H1 (cell line): Measurements from ENCODE around the gene DHX57. TPM values are rescaled to one million over a fixed set of nuclear protein-coding genes. Genes with fewer than 3 reads are reported as not detected.

Source experiments
- CTCF ChIA-PET: fragments of 300-600 bp; sonication (Branson Sonifier 250); formaldehyde crosslinking; loops from one replicate; lab custom pipeline; 2021; ENCODE audit not compliant: partially characterized antibody; lab: Charles Lee
- POLR2A ChIA-PET: fragments of 300-600 bp; sonication (Branson Sonifier 250); formaldehyde crosslinking; loops from one replicate; lab custom pipeline; 2021; ENCODE audit warnings: inconsistent platforms; ENCODE audit not compliant: partially characterized antibody; lab: Charles Lee
- DNase-seq, 2 experiments: peaks; one replicate each; pipeline versions ENCODE4 v3.0.0 to v3.0.0-alpha.2; 2010 to 2022; ENCODE audit warnings: low spot score in 2 of 2, low read depth in 1 of 2, mixed read lengths in 1 of 2
- FAIRE-seq: peaks from 2 replicates; lab custom pipeline; 2011; peaks lifted over from hg19 to GRCh38; lab: Jason Lieb, UNC
- H2AFZ ChIP-seq: 2 replicates; pipeline ENCODE4 v1.8.1; 2012; ENCODE audit warnings: low read length, inconsistent platforms
- H2AK5ac ChIP-seq: 2 replicates; pipeline ENCODE4 v1.6.1; 2013; ENCODE audit warnings: low read depth, low read length
- H2BK120ac ChIP-seq: replicated peaks from 2 replicates; pipeline ENCODE3; 2013; ENCODE audit warnings: low read depth, low read length, inconsistent platforms
- H2BK12ac ChIP-seq: 2 replicates; pipeline ENCODE4 v1.6.1; 2013; ENCODE audit warnings: low read depth, low read length
- H2BK15ac ChIP-seq: 2 replicates; pipeline ENCODE4 v1.6.1; 2013; ENCODE audit warnings: low read length
- H2BK20ac ChIP-seq: 2 replicates; pipeline ENCODE4 v1.6.1; 2013; ENCODE audit warnings: low read length
- H2BK5ac ChIP-seq: 2 replicates; pipeline ENCODE4 v1.6.1; 2013; ENCODE audit warnings: low read depth, low read length
- H3K14ac ChIP-seq: 2 replicates; pipeline ENCODE4 v1.6.1; 2013; ENCODE audit warnings: inconsistent platforms; ENCODE audit not compliant: insufficient read length
- H3K18ac ChIP-seq: 2 replicates; pipeline ENCODE4 v1.6.1; 2013; ENCODE audit warnings: low read length; ENCODE audit errors: extremely low read depth
- H3K23ac ChIP-seq: 2 replicates; pipeline ENCODE4 v1.6.1; 2013; ENCODE audit warnings: inconsistent platforms; ENCODE audit not compliant: insufficient read length
- H3K23me2 ChIP-seq: 2 replicates; pipeline ENCODE4 v1.6.1; 2013; ENCODE audit warnings: low read depth, low read length
- H3K27ac ChIP-seq: 2 replicates; pipeline ENCODE4 v1.6.1; 2011; ENCODE audit warnings: low read depth, low read length, inconsistent platforms
- H3K27me3 ChIP-seq, 4 experiments: replicated peaks in 1 of 4; 1 replicate in 1 of 4; 2 replicates in 3 of 4; pipeline versions ENCODE4 v1.6.1 to v1.8.1; 2011 to 2013; ENCODE audit warnings: low read length in 3 of 4, mild to moderate bottlenecking in 3 of 4, inconsistent platforms in 2 of 4, mixed read lengths in 2 of 4, moderate library complexity in 1 of 4; ENCODE audit not compliant: control insufficient read depth in 3 of 4, insufficient read depth in 3 of 4; ENCODE audit errors: extremely low read depth in 1 of 4
- H3K36me3 ChIP-seq, 4 experiments: 2 replicates each; pipeline versions ENCODE4 v1.6.1 to v1.8.1; 2011 to 2013; ENCODE audit warnings: mild to moderate bottlenecking in 4 of 4, low read length in 3 of 4, moderate library complexity in 2 of 4, control low read depth in 1 of 4, inconsistent platforms in 1 of 4; ENCODE audit not compliant: insufficient read depth in 4 of 4, control insufficient read depth in 2 of 4
- H3K4ac ChIP-seq: replicated peaks from 2 replicates; pipeline ENCODE3; 2013; ENCODE audit warnings: low read length, low read depth, mixed read lengths, inconsistent platforms; ENCODE audit not compliant: insufficient read length
- H3K4me1 ChIP-seq, 4 experiments: replicated peaks in 1 of 4; 1 replicate in 1 of 4; 2 replicates in 3 of 4; pipeline versions ENCODE4 v1.6.1 to v1.8.1; 2011 to 2013; ENCODE audit warnings: low read length in 3 of 4, inconsistent platforms in 2 of 4, mixed read lengths in 1 of 4; ENCODE audit not compliant: insufficient read depth in 4 of 4, control insufficient read depth in 3 of 4
- H3K4me2 ChIP-seq, 2 experiments: 2 replicates each; pipeline versions ENCODE4 v1.6.1 to v1.8.1; 2011 to 2013; ENCODE audit warnings: low read depth in 2 of 2, low read length in 2 of 2, control low read depth in 1 of 2, inconsistent platforms in 1 of 2, mild to moderate bottlenecking in 1 of 2; ENCODE audit not compliant: insufficient read depth in 1 of 2
- H3K4me3 ChIP-seq, 4 experiments: fragments of 200-600, 300-600 bp in 1 of 4; sonication (generic), shearing (Covaris generic), sonication (Bioruptor Twin) in 1 of 4; 2 replicates each; pipeline versions ENCODE4 v1.5.1 to v1.8.1; 2011 to 2016; ENCODE audit warnings: low read length in 4 of 4, low read depth in 3 of 4, control low read depth in 2 of 4, inconsistent platforms in 2 of 4, mild to moderate bottlenecking in 2 of 4, mixed read lengths in 1 of 4, moderate library complexity in 1 of 4; ENCODE audit not compliant: insufficient read depth in 2 of 4; ENCODE audit errors: extremely low read depth in 1 of 4
- H3K56ac ChIP-seq: replicated peaks from 2 replicates; pipeline ENCODE3; 2013; ENCODE audit warnings: low read depth, mild to moderate bottlenecking, mixed read lengths, low read length, inconsistent platforms; ENCODE audit not compliant: insufficient read length
- H3K79me1 ChIP-seq: 2 replicates; pipeline ENCODE4 v1.6.1; 2013; ENCODE audit warnings: low read depth, low read length, control low read depth
- H3K79me2 ChIP-seq, 2 experiments: 2 replicates each; pipeline versions ENCODE4 v1.6.1 to v1.8.1; 2012 to 2013; ENCODE audit warnings: low read length in 2 of 2, mild to moderate bottlenecking in 2 of 2, inconsistent platforms in 1 of 2; ENCODE audit not compliant: insufficient read depth in 2 of 2, control insufficient read depth in 1 of 2
- H3K9ac ChIP-seq, 4 experiments: replicated peaks in 1 of 4; 1 replicate in 1 of 4; 2 replicates in 3 of 4; pipeline versions ENCODE4 v1.6.1 to v1.8.1; 2011 to 2013; ENCODE audit warnings: low read depth in 3 of 4, low read length in 3 of 4, control low read depth in 2 of 4, mild to moderate bottlenecking in 2 of 4, moderate library complexity in 2 of 4, inconsistent platforms in 1 of 4; ENCODE audit errors: extremely low read depth in 1 of 4
- H3K9me3 ChIP-seq, 2 experiments: 2 replicates each; pipeline versions ENCODE4 v1.6.1 to v1.8.1; 2012 to 2013; ENCODE audit warnings: mild to moderate bottlenecking in 2 of 2, moderate library complexity in 2 of 2, control low read depth in 1 of 2, inconsistent platforms in 1 of 2, low read depth in 1 of 2, low read length in 1 of 2, mixed read lengths in 1 of 2; ENCODE audit not compliant: insufficient read depth in 2 of 2
- H4K20me1 ChIP-seq, 2 experiments: replicated peaks in 1 of 2; 2 replicates each; pipeline versions ENCODE3 to v1.8.1; 2011 to 2013; ENCODE audit warnings: inconsistent platforms in 2 of 2, low read length in 2 of 2, mild to moderate bottlenecking in 1 of 2; ENCODE audit not compliant: insufficient read depth in 2 of 2, control insufficient read depth in 1 of 2
- H4K5ac ChIP-seq: 2 replicates; pipeline ENCODE4 v1.6.1; 2013; ENCODE audit warnings: low read length, low read depth, mixed read lengths, inconsistent platforms; ENCODE audit not compliant: insufficient read length
- H4K8ac ChIP-seq: 2 replicates; pipeline ENCODE4 v1.8.0; 2013; ENCODE audit warnings: mild to moderate bottlenecking, moderate library complexity, low read length, inconsistent platforms; ENCODE audit not compliant: insufficient read depth; ENCODE audit errors: extremely low read depth
- H4K91ac ChIP-seq: replicated peaks from 2 replicates; pipeline ENCODE3; 2013; ENCODE audit warnings: low read length, mixed read lengths, inconsistent platforms; ENCODE audit not compliant: insufficient read length
- BACH1 ChIP-seq: IDR thresholded peaks from 2 replicates; pipeline ENCODE4 v1.6.1; 2012; ENCODE audit warnings: low read length, improper control_type of control experiment
- BCL11A ChIP-seq, 2 experiments: IDR thresholded peaks; one replicate each; pipeline ENCODE4 v1.6.1; 2011; ENCODE audit warnings: low read depth in 2 of 2, low read length in 2 of 2, mild to moderate bottlenecking in 2 of 2
- BRCA1 ChIP-seq: IDR thresholded peaks from 2 replicates; pipeline ENCODE4 v1.6.1; 2012; ENCODE audit warnings: low read depth, low read length, improper control_type of control experiment
- CBX5 ChIP-seq: fragments of 300-800, 300-1000 bp; sonication (generic); IDR thresholded peaks from 2 replicates; pipeline ENCODE4 v1.7.1; 2016; ENCODE audit warnings: antibody characterized with exemption, low read length, low read depth
- CBX8 ChIP-seq: fragments of 300-800, 300-1000 bp; sonication (generic); IDR thresholded peaks from 2 replicates; pipeline ENCODE4 v1.7.1; 2016; ENCODE audit warnings: low read depth, low read length, borderline replicate concordance
- EGR1 ChIP-seq: IDR thresholded peaks from 2 replicates; pipeline ENCODE4 v1.6.1; 2011; ENCODE audit warnings: low read depth, low read length, borderline replicate concordance
- MAFK ChIP-seq: IDR thresholded peaks from 2 replicates; pipeline ENCODE4 v1.6.1; 2012; ENCODE audit warnings: low read depth, mild to moderate bottlenecking, improper control_type of control experiment, low read length
- POU5F1 ChIP-seq: IDR thresholded peaks from 2 replicates; pipeline ENCODE4 v1.6.1; 2011; ENCODE audit warnings: low read depth, mild to moderate bottlenecking, low read length, moderate library complexity
- RNF2 ChIP-seq: fragments of 200-900, 300-1000 bp; sonication (generic); IDR thresholded peaks from 2 replicates; pipeline ENCODE4 v1.7.1; 2016; ENCODE audit warnings: borderline replicate concordance, low read depth, mild to moderate bottlenecking, antibody characterized with exemption, low read length; ENCODE audit not compliant: poor library complexity, severe bottlenecking; ENCODE audit errors: missing control alignments
- RXRA ChIP-seq: IDR thresholded peaks from 2 replicates; pipeline ENCODE4 v1.6.1; 2011; ENCODE audit warnings: low read depth, mild to moderate bottlenecking, low read length, moderate library complexity; ENCODE audit not compliant: insufficient read depth
- SIN3A ChIP-seq, 2 experiments: IDR thresholded peaks in 1 of 2; conservative IDR thresholded peaks in 1 of 2; 2 replicates each; pipeline ENCODE4 v1.6.1; 2011 to 2012; ENCODE audit warnings: low read length in 2 of 2, improper control_type of control experiment in 1 of 2, low read depth in 1 of 2, mild to moderate bottlenecking in 1 of 2
- SP4 ChIP-seq: IDR thresholded peaks from 2 replicates; pipeline ENCODE4 v1.6.1; 2012; ENCODE audit warnings: low read length, inconsistent platforms
- TAF7 ChIP-seq: optimal IDR thresholded peaks from 2 replicates; pipeline ENCODE3; 2011; ENCODE audit warnings: low read depth, mild to moderate bottlenecking, inconsistent platforms, low read length, moderate library complexity, borderline replicate concordance
- TEAD4 ChIP-seq: IDR thresholded peaks from 2 replicates; pipeline ENCODE4 v1.6.1; 2012; ENCODE audit warnings: low read depth, low read length, inconsistent platforms, mixed read lengths
- WGBS, 2 experiments: shearing (Covaris generic) in 1 of 2; methylation state at CpG; one replicate each; pipeline versions ENCODE4 v1.1.6 to v1.1.7; 2013 to 2015; ENCODE audit warnings: low lambda C conversion rate in 2 of 2, mixed read lengths in 2 of 2, inconsistent platforms in 1 of 2, low coverage in 1 of 2, missing lambda C conversion rate in 1 of 2; ENCODE audit not compliant: insufficient replicate concordance in 2 of 2, insufficient coverage in 1 of 2, insufficient read length in 1 of 2; ENCODE audit errors: extremely low coverage in 1 of 2, missing lambda C conversion rate in 1 of 2; 5-methylcytosine and 5-hydroxymethylcytosine counted together
- polyA plus RNA-seq, 7 experiments: library from polyadenylated mRNA; depleted of rRNA in 3 of 7; stranded (reverse) in 5 of 7; unstranded in 2 of 7; fragments of >200 nt in 5 of 7; fragments of 200-250 nt in 2 of 7; gene quantifications; 1 replicate in 5 of 7; 2 replicates in 1 of 7; 4 replicates in 1 of 7; pipeline versions ENCODE4 v1.2.1 to v1.2.3, GENCODE V29; 2011 to 2013; ENCODE audit warnings: missing spikeins in 2 of 7, mixed read lengths in 2 of 7
- total RNA-seq: library from RNA; stranded (reverse); fragmentation: NEBNext Ultra II Directional; extraction: Animal tissue kit (Norgen Biotek cat#: 25700); gene quantifications from 2 replicates; pipeline ENCODE4 v1.2.1, GENCODE V29; 2021
- TF ChIP-seq, protein P1 (sequence below): IDR thresholded peaks from 2 replicates; pipeline ENCODE4 v1.6.1; 2012; ENCODE audit warnings: inconsistent platforms

DHX57 gene
- total and polyA plus RNA-seq, 2 of the 8 experiments (the other 6 are each of a cell fraction or from before 2014, with no cell fraction given): 10.7 to 32.9 TPM

DNA sequence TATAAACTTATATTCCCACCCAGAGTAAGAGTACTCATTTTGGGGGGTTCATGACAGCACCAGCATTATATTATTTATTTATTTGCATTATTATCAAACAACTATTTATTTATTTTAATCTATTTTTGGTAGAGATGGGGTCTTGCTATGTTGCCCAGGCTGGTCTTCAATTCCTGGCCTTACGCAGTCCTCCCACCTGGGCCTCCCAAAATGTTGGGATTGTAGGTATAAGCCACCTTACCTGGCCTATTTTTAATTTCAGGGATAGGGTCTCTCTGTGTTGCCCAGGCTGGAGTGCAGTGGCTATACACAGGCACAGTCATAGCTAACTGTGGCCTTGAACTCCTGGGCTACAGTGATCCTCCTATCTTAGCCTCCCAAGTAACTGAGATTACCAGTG is 67.1 kb downstream of the DHX57 start:
- H3K9ac ChIP-seq: no peak overlapping the region
- H2BK120ac ChIP-seq: no peak overlapping the region
- no peak overlapping the region for H3K18ac ChIP-seq
- no peak overlapping the region for H3K23ac ChIP-seq
- no peak overlapping the region for H2AFZ ChIP-seq
- no peak for FAIRE-seq
- WGBS, 2 experiments: 100% methylated on average over 1 of the region's 1 CpG; no CpG with 5 or more reads in 1 of the 2 experiments
- H2BK5ac ChIP-seq: no peak overlapping the region
- H3K27me3 ChIP-seq: no peaks in the 10 kb centered on the region
- H4K20me1 ChIP-seq: peaks cover 0 to 1% of the 10 kb centered on the region in 2 experiments
- H3K14ac ChIP-seq: no peak overlapping the region
- H3K79me2 ChIP-seq: no peaks in the 10 kb centered on the region
- no peaks in the 10 kb centered on the region for H3K23me2 ChIP-seq
- no peak overlapping the region for H2AK5ac ChIP-seq
- no peak overlapping the region for H3K56ac ChIP-seq
- POLR2A ChIA-PET: interaction anchor here (1.2 kb wide), 1 partner anchor 17 kb away, joined by 3 read pairs; no protein-coding TSS in a partner anchor
- CTCF ChIA-PET: no interaction called here
- H3K9me3 ChIP-seq: no peaks in the 10 kb centered on the region
- H3K36me3 ChIP-seq: peaks cover 2 to 24% (median 14%) of the 10 kb centered on the region in 4 experiments; a peak in 7 of 8 replicates
- no peaks in the 10 kb centered on the region for H3K79me1 ChIP-seq
- no peak overlapping the region for H3K4me2 ChIP-seq
- H3K4ac ChIP-seq: no peak overlapping the region
- H2BK20ac ChIP-seq: no peak overlapping the region
- H3K4me1 ChIP-seq: no peaks in the 10 kb centered on the region
- H2BK15ac ChIP-seq: no peak overlapping the region
- no peak overlapping the region for H4K5ac ChIP-seq
- no peak overlapping the region for H4K8ac ChIP-seq
- no peak overlapping the region for H2BK12ac ChIP-seq
- no peak overlapping the region for H4K91ac ChIP-seq
- no peak overlapping the region for H3K4me3 ChIP-seq
- TF ChIP-seq TAF7 (no peak), SP4 (no peak), SIN3A (conservative IDR thresholded peaks at IDR 0.05 in 1 of 2, IDR thresholded peaks at IDR 0.05 in 1 of 2; ENCODE audit: low read depth in 1 of 2, low read length in 2 of 2) (no peak), BCL11A (IDR thresholded peaks at IDR 0.05; ENCODE audit: low read depth in 2 of 2, low read length in 2 of 2) (no peak), BACH1 (no peak), BRCA1 (no peak), RXRA (no peak), MAFK (no peak), CBX5 (no peak), EGR1 (no peak), RNF2 (no peak), TEAD4 (no peak), CBX8 (no peak), POU5F1 (no peak)
- TF ChIP-seq, protein P1, sequence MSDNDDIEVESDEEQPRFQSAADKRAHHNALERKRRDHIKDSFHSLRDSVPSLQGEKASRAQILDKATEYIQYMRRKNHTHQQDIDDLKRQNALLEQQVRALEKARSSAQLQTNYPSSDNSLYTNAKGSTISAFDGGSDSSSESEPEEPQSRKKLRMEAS: no peak
- TF ChIP-seq, all 59 proteins: peak for 0
- no peak for DNase-seq
- H3K27ac ChIP-seq: no peak overlapping the region
